ENCODE data around the gene PKD2. TPM values are rescaled to one million over a fixed set of nuclear protein-coding genes. Genes with fewer than 3 reads are reported as not detected.
A peak's percentile ranks its signal among the peaks of the same experiment; 100 is the strongest.

PKD2 gene
- total RNA-seq, 1 experiment from 2014 or later: 30.4 TPM

DNA sequence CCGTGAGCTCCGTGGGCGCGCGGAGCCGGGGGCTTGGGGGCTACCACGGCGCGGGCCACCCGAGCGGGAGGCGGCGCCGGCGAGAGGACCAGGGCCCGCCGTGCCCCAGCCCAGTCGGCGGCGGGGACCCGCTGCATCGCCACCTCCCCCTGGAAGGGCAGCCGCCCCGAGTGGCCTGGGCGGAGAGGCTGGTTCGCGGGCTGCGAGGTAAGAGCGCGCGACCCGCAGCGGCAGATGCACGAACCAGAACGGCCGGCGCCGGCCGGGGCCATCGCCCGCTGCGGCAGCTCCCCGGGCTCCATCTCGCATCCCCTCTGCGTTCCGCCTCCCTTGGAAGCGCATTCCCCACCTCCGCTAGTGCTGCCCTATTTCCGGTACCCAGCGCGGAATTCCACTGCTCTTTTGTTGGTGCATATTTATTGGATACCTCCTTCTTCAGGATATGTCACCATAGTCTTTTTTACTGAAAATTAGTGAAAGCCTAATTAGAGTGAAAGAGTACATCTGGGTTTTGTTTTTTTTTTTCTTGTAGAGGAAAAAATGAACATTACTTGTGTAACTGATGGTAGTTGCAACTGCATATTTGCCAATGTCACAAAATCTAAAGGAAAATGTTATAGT, 797 bp downstream of the PKD2 start:
- Mint-ChIP-seq H3K4me3 (ENCODE audit: low read depth, unreplicated experiment) (peak overlapping the region; percentile 74), H3K36me3 (ENCODE audit: insufficient read depth, unreplicated experiment) (peaks cover 14% of the 10 kb centered on the region), H3K27ac (ENCODE audit: unreplicated experiment) (peak overlapping the region; percentile 40), H3K9me3 (ENCODE audit: low read depth, unreplicated experiment) (no peaks in the 10 kb centered on the region), H3K4me1 (ENCODE audit: low read depth, unreplicated experiment) (peaks cover 21% of the 10 kb centered on the region), H3K27me3 (ENCODE audit: unreplicated experiment) (no peaks in the 10 kb centered on the region)
- BruUV-seq (replicated peaks): no TSS peak
- no peak for TF ChIP-seq CTCF (IDR thresholded peaks at IDR 0.05; ENCODE audit: unreplicated experiment)
- intact Hi-C loops (cut with micrococcal nuclease; ENCODE audit: unreplicated experiment): no loop called here
- peak; percentile 27 for DNase-seq
- CTCF ChIA-PET: no interaction called here

DNA sequence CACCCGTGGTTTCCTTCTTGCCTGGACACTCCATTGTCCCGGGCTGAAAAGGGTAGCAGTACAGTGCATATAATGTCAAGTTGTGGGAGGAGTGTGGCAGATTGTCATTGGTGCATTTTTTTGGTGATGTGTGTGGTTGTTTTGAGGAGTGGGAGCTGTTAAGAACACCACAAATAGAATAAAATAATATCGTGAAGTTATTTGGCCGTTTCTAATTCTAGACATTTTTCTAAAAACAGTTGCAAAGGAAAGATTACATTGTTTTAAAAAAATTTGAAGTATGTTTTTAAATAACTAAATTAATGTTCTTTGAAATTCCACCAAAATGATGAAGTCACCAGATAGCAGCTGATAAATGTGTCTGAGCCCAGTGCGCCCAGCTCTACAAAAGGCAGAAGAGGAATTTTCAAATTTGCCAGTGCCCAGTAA, 1.3 kb downstream of the PKD2 start:
- no TSS peak for BruUV-seq (replicated peaks)
- Mint-ChIP-seq H3K4me1 (ENCODE audit: low read depth, unreplicated experiment) (peaks cover 16% of the 10 kb centered on the region), H3K27ac (ENCODE audit: unreplicated experiment) (peak overlapping the region; percentile 40), H3K36me3 (ENCODE audit: insufficient read depth, unreplicated experiment) (peaks cover 14% of the 10 kb centered on the region), H3K27me3 (ENCODE audit: unreplicated experiment) (no peaks in the 10 kb centered on the region), H3K4me3 (ENCODE audit: low read depth, unreplicated experiment) (peak overlapping the region; percentile 74), H3K9me3 (ENCODE audit: low read depth, unreplicated experiment) (no peaks in the 10 kb centered on the region)
- DNase-seq: no peak
- intact Hi-C loops (cut with micrococcal nuclease; ENCODE audit: unreplicated experiment): no loop called here
- no peak for TF ChIP-seq CTCF (IDR thresholded peaks at IDR 0.05; ENCODE audit: unreplicated experiment)
- CTCF ChIA-PET: no interaction called here

DNA sequence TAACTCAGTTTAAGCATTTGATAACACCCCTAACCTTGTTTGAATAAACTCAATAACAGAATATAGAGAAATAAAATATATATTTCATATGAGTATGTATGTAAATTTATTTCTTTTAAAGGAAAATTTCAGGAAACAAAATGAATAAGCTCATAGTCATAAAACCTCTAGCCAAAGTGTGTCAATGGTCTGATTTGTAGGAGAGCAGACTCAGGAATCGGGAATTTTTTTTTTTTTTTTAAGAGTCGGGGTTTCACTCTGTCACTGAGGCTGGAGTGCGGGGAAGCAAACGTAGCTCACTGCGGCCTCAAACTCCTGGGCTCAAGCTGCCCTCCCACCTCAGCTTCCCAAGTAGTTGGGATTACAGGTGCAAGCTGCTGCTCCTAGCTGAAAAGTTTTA, 2.4 kb downstream of the PKD2 start:
- CTCF ChIA-PET: interaction anchor here (0.7 kb wide), 1 partner anchor 351 kb away, joined by 3 read pairs; no protein-coding TSS in a partner anchor
- DNase-seq: no peak
- no TSS peak for BruUV-seq (replicated peaks)
- Mint-ChIP-seq H3K9me3 (ENCODE audit: low read depth, unreplicated experiment) (no peaks in the 10 kb centered on the region), H3K36me3 (ENCODE audit: insufficient read depth, unreplicated experiment) (peaks cover 14% of the 10 kb centered on the region), H3K4me3 (ENCODE audit: low read depth, unreplicated experiment) (no peak overlapping the region), H3K27ac (ENCODE audit: unreplicated experiment) (no peak overlapping the region), H3K27me3 (ENCODE audit: unreplicated experiment) (no peaks in the 10 kb centered on the region), H3K4me1 (ENCODE audit: low read depth, unreplicated experiment) (peaks cover 16% of the 10 kb centered on the region)
- intact Hi-C loops (cut with micrococcal nuclease; ENCODE audit: unreplicated experiment): no loop called here
- TF ChIP-seq CTCF (IDR thresholded peaks at IDR 0.05; ENCODE audit: unreplicated experiment): no peak

GRCh38 chr4:88010966-88011365, 3.5 kb downstream of the PKD2 start:
- Mint-ChIP-seq H3K4me3 (ENCODE audit: low read depth, unreplicated experiment) (no peak overlapping the region), H3K36me3 (ENCODE audit: insufficient read depth, unreplicated experiment) (peaks cover 14% of the 10 kb centered on the region), H3K27me3 (ENCODE audit: unreplicated experiment) (no peaks in the 10 kb centered on the region), H3K4me1 (ENCODE audit: low read depth, unreplicated experiment) (peaks cover 16% of the 10 kb centered on the region), H3K27ac (ENCODE audit: unreplicated experiment) (no peak overlapping the region), H3K9me3 (ENCODE audit: low read depth, unreplicated experiment) (no peaks in the 10 kb centered on the region)
- intact Hi-C loops (cut with micrococcal nuclease; ENCODE audit: unreplicated experiment): no loop called here
- CTCF ChIA-PET: no interaction called here
- no TSS peak for BruUV-seq (replicated peaks)
- no peak for TF ChIP-seq CTCF (IDR thresholded peaks at IDR 0.05; ENCODE audit: unreplicated experiment)
- no peak for DNase-seq
